ENCODE results near the gene TRAF3. TPM values are rescaled to one million over a fixed set of nuclear protein-coding genes. Genes with fewer than 3 reads are reported as not detected.
"Not testable (repeated sequence)": the region's sequence is repeated elsewhere in the genome, so short reads cannot be mapped to it uniquely, and the experiment has no call there.

TRAF3 gene
- total RNA-seq, 1 donor from 2014 or later = 11.6 TPM

GRCh38 chr14:102840771-102841528 is 63.7 kb downstream of the TRAF3 start:
- intact Hi-C loops (cut with micrococcal nuclease) = no loop called here
- ATAC-seq (no peak), DNase-seq (no peak)

DNA sequence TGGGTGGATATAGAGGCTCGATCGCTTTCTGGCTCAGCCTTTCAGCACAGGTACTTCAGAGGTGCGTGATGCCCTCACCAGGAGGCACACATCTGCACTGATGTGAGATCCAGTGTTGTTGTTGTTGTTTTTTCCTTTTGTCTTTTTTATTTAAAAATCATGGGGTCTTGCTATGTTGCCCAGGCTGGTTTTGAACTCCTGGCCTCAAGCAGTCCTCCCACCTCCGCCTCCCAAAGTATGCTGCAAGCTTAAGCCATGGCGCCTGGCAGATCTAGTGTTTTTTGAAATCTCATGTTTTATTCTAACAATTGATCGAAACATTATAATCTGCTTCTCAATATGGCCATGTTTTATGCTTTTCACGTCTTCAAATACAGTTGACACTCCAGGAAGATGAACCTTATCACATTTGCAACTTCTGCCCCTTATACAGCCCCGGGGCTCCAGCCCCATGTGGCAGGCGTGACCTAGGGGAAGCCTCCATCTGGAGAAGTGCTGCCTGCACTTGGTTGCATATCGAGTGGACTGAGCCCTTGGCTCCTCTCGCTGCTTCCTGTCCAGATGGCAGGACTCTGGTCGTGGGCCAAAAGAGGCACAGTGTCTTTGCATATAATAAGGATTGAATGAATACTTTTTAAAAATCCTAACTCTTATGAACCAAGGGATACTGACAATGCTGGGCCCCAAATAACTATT is 71.7 kb downstream of the TRAF3 start:
- ATAC-seq = peak; percentile 83
- intact Hi-C loops (cut with micrococcal nuclease) = no loop called here
- peak; percentile 62 for DNase-seq

- peak; percentile 24 for ATAC-seq
- intact Hi-C loops (cut with micrococcal nuclease) = no loop called here
- DNase-seq = no peak
These were observed 72.5 kb downstream of the TRAF3 start for GRCh38 chr14:102849526-102850379.

- DNase-seq = no peak
- intact Hi-C loops (cut with micrococcal nuclease) = no loop called here
- no peak for ATAC-seq
These were observed 76.4 kb downstream of the TRAF3 start for GRCh38 chr14:102853648-102854047.

DNA sequence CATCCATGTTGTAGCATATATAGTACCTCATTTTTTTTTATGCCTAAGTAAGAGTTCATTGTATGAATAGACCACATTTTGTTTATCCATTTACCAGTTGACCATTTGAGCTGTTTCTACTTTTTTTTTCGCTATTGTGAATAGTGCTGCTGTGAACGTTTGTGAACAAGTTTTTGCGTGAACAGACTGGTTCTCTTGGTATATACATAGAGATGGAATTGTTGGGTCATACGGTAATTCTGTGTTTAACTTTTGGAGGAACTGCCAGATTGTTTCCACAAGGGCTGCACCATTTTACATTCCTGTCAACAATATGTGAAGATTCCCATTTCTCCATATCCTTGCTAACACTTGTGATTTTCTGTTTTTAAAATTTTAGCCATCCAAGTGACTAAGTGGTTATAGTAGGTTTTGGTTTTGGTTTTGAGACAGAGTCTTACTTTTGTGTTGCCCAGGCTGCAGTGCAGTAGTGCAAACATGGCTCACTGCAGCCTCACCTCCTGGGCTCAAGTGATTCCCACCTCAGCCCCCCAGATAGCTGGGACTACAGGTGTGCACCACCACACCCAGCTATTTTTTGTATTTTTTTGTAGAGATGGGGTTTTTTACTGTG is 76.9 kb downstream of the TRAF3 start:
- intact Hi-C loops (cut with micrococcal nuclease) = no loop called here
- no peak for ATAC-seq
- DNase-seq = no peak

DNA sequence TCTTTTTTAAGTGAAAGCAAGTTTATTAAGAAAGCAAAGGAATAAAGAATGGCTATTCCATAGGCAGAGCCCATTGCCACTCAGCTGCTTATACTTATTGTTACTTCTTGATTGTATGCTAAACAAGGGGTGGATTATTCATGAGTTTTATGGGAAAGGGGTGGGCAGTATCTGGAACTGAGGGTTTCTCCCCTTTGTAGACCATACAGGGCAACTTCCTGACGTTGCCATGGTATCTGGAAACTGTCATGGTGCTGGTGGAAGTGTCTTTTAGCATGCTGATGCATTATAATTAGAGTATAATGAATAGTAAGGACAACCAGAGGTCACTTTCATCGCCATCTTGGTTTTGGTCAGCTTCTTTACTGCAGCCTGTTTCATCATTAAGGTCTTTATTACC is 78.9 kb downstream of the TRAF3 start:
- intact Hi-C loops (cut with micrococcal nuclease) = no loop called here
- ATAC-seq (no peak), DNase-seq (no peak)

DNA sequence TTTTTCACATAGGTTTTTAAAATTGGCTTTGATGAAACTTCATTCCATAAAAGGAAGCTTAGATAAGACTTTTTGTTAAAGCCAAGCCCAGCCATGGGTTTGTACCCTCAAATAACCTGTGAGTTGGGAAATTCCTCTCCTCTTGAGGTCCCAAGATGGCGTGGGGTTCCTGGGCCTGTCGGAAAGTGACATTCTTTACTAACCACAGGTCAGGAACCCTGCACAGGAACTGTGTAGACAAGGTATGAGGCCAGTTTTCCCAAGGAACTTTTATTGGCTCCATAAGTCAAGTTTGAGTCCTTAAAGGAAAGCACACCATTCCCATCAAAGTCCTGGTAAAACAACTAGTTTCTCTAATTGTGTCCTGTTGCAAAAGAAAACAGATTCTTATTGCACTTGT is 80.2 kb downstream of the TRAF3 start:
- intact Hi-C loops (cut with micrococcal nuclease) = no loop called here
- no peak for DNase-seq

GRCh38 chr14:102859911-102860310 is 82.7 kb downstream of the TRAF3 start:
- ATAC-seq (no peak), DNase-seq (no peak)
- intact Hi-C loops (cut with micrococcal nuclease) = no loop called here

More for the DNA sequence above, 80.2 kb downstream of the TRAF3 start:
- no peak for ATAC-seq

- intact Hi-C loops (cut with micrococcal nuclease) = no loop called here
- no peak for DNase-seq
- no peak for ATAC-seq
These were observed 85.0 kb downstream of the TRAF3 start for GRCh38 chr14:102862154-102862773.

DNA sequence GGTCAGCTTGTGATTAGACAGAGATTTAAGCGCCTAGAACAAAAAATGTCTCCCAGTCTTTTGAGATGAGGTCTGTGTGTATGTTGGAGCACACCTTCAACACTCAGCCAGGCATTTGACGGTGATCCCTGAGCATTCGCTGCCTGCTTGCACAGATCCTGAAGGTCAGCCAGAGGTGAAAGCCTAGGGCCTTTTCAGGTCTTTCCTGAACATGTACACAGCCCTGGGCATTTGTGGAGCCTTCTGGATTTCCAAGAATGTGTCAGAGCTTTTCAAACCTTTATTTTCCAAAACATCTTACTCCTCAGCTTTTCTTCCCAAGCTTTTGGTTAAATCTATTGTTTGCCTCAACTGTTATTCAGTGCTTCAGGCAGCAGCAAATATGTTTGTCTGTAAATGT is 86.1 kb downstream of the TRAF3 start:
- peak; percentile 34 for ATAC-seq

GRCh38 chr14:102865916-102866315 is 88.7 kb downstream of the TRAF3 start:
- DNase-seq; intact Hi-C loops (cut with micrococcal nuclease); ATAC-seq: not testable (repeated sequence)

More for the DNA sequence above, 86.1 kb downstream of the TRAF3 start:
- intact Hi-C loops (cut with micrococcal nuclease) = no loop called here
- DNase-seq = no peak

- DNase-seq (no peak), ATAC-seq (no peak)
- intact Hi-C loops (cut with micrococcal nuclease) = no loop called here
These were observed 89.9 kb downstream of the TRAF3 start for GRCh38 chr14:102866982-102867761.

DNA sequence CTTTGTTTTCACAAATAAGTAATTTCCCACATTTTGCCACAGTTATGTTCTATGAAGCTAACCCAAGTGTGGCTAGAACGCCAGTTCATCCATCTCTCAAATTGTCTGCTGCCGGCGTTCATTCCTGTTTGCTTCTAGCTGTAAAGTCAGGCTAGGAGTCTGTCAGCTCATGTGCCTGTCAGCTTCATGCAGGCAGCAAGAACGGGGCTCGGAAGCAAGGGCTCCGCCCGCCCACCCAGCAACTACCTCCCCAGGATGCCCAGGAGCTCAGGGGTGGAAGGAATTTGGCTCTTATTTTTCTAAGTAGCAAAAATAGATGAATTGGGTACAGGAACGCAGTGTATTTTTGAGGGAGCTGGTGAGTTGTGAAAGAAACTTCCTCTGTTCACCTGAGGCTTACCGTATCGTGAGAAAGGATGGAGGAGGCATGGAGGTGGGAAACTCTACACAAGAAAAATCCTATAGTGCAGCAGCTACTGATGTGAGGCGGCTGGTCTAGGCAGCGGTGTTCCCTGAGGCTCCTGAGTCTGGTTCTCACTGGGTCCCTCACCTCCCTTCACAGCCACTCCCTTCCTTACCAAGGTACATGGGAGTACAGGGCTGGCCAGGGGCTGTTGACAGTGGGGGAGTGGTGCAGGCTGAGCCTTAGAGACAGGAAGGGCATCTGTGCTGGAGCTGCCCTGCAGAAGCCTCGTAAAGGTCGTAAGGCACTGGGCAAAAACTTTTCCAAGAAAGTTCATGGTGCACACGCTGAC is 90.8 kb downstream of the TRAF3 start:
- ATAC-seq (no peak), DNase-seq (no peak)
- intact Hi-C loops (cut with micrococcal nuclease) = no loop called here

DNA sequence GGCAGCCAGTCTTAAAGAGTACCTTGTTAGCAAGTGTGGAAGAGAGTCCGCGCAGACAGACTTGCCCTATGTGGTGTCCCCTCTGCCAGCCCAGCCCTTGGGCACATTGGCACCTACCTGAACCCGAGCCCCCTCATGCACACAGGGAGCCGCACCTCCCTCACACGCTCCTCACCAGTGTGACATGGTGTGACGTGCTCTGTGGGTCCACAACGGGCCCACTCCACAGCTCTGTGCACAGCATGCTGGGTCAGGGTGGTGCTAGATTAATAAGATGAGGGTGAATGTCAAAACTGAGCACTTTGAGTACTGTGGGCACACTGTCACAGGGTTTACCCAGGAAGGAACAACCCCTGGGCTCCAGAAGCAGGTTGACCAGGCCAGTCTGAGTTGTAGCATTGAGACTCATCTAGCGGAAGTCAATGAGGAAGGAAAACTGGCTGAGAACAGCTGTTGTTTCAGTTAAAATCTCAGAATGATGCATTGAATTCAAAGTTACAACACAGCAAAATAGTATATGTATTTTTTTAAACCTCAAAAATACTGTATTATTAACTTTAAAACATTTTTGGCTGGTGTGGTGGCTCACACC is 91.8 kb downstream of the TRAF3 start:
- DNase-seq = no peak
- intact Hi-C loops (cut with micrococcal nuclease) = no loop called here
- peak; percentile 30 for ATAC-seq

DNA sequence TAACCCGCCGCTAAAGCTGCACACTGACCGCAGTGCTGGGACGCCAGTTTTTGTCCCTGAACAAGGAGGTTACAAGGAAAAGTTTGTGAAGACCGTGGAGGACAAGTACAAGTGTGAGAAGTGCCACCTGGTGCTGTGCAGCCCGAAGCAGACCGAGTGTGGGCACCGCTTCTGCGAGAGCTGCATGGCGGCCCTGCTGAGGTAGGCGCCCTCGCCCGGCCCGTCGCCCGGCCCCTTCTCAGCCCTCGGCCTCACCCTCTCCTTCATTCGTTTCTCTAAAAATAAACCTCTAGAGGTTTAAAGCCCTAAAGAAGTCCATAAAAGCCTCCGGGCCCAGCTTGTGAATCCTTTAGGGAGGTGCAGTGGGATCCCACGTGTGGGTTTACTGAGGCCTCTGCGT is 93.0 kb downstream of the TRAF3 start:
- ATAC-seq (no peak), DNase-seq (no peak)
- intact Hi-C loops (cut with micrococcal nuclease) = no loop called here

GRCh38 chr14:102870994-102871831 is 94.0 kb downstream of the TRAF3 start:
- peak; percentile 54 for DNase-seq
- intact Hi-C loops (cut with micrococcal nuclease) = no loop called here
- ATAC-seq = peak; percentile 87

Measured in left ventricle myocardium superior (tissue), 1 donor.